Vagina (tissue), 2 donors: Measurements from ENCODE around the gene ZNF133. TPM values are rescaled to one million over a fixed set of nuclear protein-coding genes. Genes with fewer than 3 reads are reported as not detected.

Experiments used
- DNase-seq, 2 donors: peaks; one replicate each; pipeline ENCODE4 v3.0.0-alpha.2; 2017; ENCODE audit errors: extremely low spot score in 2 of 2
- H3K27ac ChIP-seq: fragments of 200-600 bp; sonication (generic); one replicate; pipeline ENCODE4 v1.5.1; 2019
- H3K27me3 ChIP-seq: fragments of 200-600 bp; sonication (generic); one replicate; pipeline ENCODE4 v1.5.1; 2019
- H3K36me3 ChIP-seq, 2 donors: fragments of 200-600 bp; sonication (generic); one replicate each; pipeline ENCODE4 v1.5.1; 2017 to 2019
- H3K4me1 ChIP-seq: fragments of 200-600 bp; sonication (generic); one replicate; pipeline ENCODE4 v1.5.1; 2019
- H3K4me3 ChIP-seq, 2 donors: fragments of 200-600 bp; sonication (generic); 1 replicate in 1 of 2; 2 replicates in 1 of 2; pipeline ENCODE4 v1.5.1; 2016 to 2019
- H3K9me3 ChIP-seq: fragments of 200-600 bp; sonication (generic); one replicate; pipeline ENCODE4 v1.5.1; 2019
- POLR2A ChIP-seq, 2 donors: fragments of 450-650 bp; IDR thresholded peaks; one replicate each; pipeline ENCODE4 v1.6.1; 2017; ENCODE audit warnings: antibody characterized with exemption in 2 of 2, mild to moderate bottlenecking in 2 of 2, moderate library complexity in 2 of 2
- POLR2AphosphoS5 ChIP-seq, 2 donors: sonication (generic); formaldehyde crosslinking; IDR thresholded peaks; one replicate each; pipeline ENCODE4 v1.9.0; 2017; ENCODE audit warnings: antibody characterized with exemption in 2 of 2, mild to moderate bottlenecking in 2 of 2, low read depth in 1 of 2; ENCODE audit not compliant: insufficient read depth in 1 of 2
- intact Hi-C: fragments of 100-400 bp; cut with DNase I; formaldehyde crosslinking; loops from one replicate; pipeline ENCODE4 v1.15.1; 2023
- total RNA-seq: library from RNA; depleted of rRNA; stranded (reverse); fragments of >200 nt; gene quantifications from one replicate; pipeline ENCODE4 v1.2.3, GENCODE V29; 2016
- TF ChIP-seq, protein P1 (sequence below), 3 experiments: fragments of 450-650 bp in 2 of 3; fragments of 200-600 bp in 1 of 3; sonication (generic) in 1 of 3; IDR thresholded peaks; one replicate each; pipeline ENCODE4 v1.5.1; 2017 to 2019; ENCODE audit warnings: antibody characterized with exemption in 3 of 3, mild to moderate bottlenecking in 2 of 3, moderate library complexity in 2 of 3

The ZNF133 gene
- total RNA-seq, 1 donor from 2014 or later: 20.6 TPM

DNA sequence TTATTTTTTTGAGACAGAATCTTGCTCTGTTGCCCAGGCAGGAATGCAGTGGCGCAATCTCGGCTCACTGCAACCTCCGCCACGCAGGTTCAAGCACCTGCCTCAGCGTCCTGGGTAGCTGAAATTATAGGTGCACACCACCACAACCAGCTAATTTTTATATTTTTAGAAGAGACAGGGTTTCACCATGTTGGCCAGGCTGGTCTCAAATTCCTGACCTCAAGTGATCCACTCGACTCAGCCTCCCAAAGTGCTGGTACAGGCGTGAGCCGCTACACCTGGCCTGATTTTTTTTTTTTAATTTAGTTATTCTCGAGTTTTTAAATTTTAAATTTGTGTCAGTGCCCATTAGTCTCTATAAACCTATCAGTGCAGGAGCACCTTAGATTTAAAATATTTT is 24.4 kb downstream of the ZNF133 start:
- DNase-seq: no peak
- TF ChIP-seq POLR2AphosphoS5 (IDR thresholded peaks at IDR 0.05; ENCODE audit: insufficient read depth in 1 of 2, low read depth in 1 of 2) (no peak), POLR2A (IDR thresholded peaks at IDR 0.05) (no peak)
- TF ChIP-seq, protein P1, sequence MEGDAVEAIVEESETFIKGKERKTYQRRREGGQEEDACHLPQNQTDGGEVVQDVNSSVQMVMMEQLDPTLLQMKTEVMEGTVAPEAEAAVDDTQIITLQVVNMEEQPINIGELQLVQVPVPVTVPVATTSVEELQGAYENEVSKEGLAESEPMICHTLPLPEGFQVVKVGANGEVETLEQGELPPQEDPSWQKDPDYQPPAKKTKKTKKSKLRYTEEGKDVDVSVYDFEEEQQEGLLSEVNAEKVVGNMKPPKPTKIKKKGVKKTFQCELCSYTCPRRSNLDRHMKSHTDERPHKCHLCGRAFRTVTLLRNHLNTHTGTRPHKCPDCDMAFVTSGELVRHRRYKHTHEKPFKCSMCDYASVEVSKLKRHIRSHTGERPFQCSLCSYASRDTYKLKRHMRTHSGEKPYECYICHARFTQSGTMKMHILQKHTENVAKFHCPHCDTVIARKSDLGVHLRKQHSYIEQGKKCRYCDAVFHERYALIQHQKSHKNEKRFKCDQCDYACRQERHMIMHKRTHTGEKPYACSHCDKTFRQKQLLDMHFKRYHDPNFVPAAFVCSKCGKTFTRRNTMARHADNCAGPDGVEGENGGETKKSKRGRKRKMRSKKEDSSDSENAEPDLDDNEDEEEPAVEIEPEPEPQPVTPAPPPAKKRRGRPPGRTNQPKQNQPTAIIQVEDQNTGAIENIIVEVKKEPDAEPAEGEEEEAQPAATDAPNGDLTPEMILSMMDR (IDR thresholded peaks at IDR 0.05): no peak
- H3K27ac ChIP-seq: no peak overlapping the region
- no peak overlapping the region for H3K4me3 ChIP-seq
- no peaks in the 10 kb centered on the region for H3K4me1 ChIP-seq
- intact Hi-C loops: no loop called here
- peaks cover 0 to 29% of the 10 kb centered on the region in 2 donors for H3K36me3 ChIP-seq
- H3K27me3 ChIP-seq: no peaks in the 10 kb centered on the region
- H3K9me3 ChIP-seq: no peaks in the 10 kb centered on the region

DNA sequence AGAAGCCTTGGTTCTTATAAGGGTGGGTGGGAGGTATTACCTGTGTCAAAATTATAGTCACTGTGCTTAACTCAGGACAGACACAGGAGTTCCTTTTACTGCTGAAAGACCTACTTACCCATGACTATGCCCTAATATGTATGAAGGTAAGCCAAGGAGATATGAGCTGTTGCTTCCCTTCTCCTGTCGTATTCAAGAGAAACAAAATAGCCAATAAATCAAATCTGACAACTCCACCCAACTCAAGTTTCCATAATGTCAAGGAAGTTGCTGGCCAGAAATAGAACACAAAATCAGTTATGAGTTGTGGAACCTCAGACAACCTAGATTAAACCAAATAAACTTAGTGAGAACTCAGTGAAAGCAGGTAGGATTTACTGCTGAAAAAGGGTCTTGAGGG is 25.1 kb downstream of the ZNF133 start:
- TF ChIP-seq POLR2A (IDR thresholded peaks at IDR 0.05): no peak
- TF ChIP-seq, protein P1 (IDR thresholded peaks at IDR 0.05): no peak
- TF ChIP-seq POLR2AphosphoS5 (IDR thresholded peaks at IDR 0.05; ENCODE audit: insufficient read depth in 1 of 2, low read depth in 1 of 2): no peak
- intact Hi-C loops: no loop called here
- H3K36me3 ChIP-seq: peaks cover 0 to 29% of the 10 kb centered on the region in 2 donors
- no peaks in the 10 kb centered on the region for H3K27me3 ChIP-seq
- DNase-seq: no peak
- no peak overlapping the region for H3K4me3 ChIP-seq
- H3K9me3 ChIP-seq: no peaks in the 10 kb centered on the region
- no peak overlapping the region for H3K27ac ChIP-seq
- no peaks in the 10 kb centered on the region for H3K4me1 ChIP-seq

DNA sequence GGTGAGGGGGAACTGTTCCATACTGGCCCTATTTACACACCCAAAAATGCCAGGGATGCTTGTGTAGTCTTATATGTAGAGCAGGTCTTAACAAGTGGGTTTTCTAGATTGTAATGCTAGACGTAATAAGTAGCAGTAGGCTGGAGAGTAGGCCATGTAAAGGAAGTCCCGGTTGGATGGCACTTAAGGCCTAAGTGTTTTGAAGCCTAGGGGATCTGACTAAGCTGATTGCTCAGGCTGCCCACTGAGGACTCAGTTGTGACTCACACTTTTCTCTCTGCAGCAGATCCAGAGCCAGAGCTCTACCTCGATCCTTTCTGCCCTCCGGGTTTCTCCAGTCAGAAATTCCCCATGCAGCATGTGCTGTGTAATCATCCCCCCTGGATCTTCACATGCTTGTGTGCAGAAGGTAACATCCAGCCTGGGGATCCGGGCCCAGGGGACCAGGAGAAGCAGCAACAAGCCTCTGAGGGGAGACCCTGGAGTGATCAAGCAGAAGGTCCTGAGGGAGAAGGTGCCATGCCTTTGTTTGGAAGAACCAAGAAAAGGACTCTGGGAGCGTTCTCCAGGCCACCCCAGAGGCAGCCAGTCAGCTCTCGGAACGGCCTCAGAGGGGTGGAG is 26.6 kb downstream of the ZNF133 start:
- H3K9me3 ChIP-seq: no peaks in the 10 kb centered on the region
- no peak for DNase-seq
- H3K4me3 ChIP-seq: no peak overlapping the region
- no peaks in the 10 kb centered on the region for H3K27me3 ChIP-seq
- peaks cover 0 to 18% of the 10 kb centered on the region in 2 donors for H3K36me3 ChIP-seq
- H3K4me1 ChIP-seq: no peaks in the 10 kb centered on the region
- intact Hi-C loops: no loop called here
- TF ChIP-seq, protein P1 (IDR thresholded peaks at IDR 0.05): no peak
- TF ChIP-seq POLR2A (IDR thresholded peaks at IDR 0.05): no peak
- no peak for TF ChIP-seq POLR2AphosphoS5 (IDR thresholded peaks at IDR 0.05; ENCODE audit: insufficient read depth in 1 of 2, low read depth in 1 of 2)
- no peak overlapping the region for H3K27ac ChIP-seq

DNA sequence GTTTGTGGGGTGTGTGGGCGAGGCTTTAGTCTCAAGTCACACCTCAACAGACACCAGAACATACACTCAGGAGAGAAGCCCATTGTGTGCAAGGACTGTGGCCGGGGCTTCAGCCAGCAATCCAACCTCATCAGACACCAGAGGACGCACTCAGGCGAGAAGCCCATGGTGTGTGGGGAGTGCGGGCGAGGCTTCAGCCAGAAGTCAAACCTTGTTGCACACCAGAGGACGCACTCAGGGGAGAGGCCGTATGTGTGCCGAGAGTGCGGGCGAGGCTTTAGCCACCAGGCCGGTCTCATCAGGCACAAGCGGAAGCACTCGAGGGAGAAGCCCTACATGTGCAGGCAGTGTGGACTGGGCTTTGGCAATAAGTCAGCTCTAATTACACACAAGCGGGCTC is 27.8 kb downstream of the ZNF133 start:
- no peaks in the 10 kb centered on the region for H3K27me3 ChIP-seq
- H3K4me1 ChIP-seq: no peaks in the 10 kb centered on the region
- H3K9me3 ChIP-seq: no peaks in the 10 kb centered on the region
- intact Hi-C loops: no loop called here
- no peak overlapping the region for H3K4me3 ChIP-seq
- no peak for DNase-seq
- H3K27ac ChIP-seq: no peak overlapping the region
- peaks cover 0 to 18% of the 10 kb centered on the region in 2 donors for H3K36me3 ChIP-seq
- no peak for TF ChIP-seq POLR2A (IDR thresholded peaks at IDR 0.05)
- TF ChIP-seq, protein P1 (IDR thresholded peaks at IDR 0.05): no peak
- no peak for TF ChIP-seq POLR2AphosphoS5 (IDR thresholded peaks at IDR 0.05; ENCODE audit: insufficient read depth in 1 of 2, low read depth in 1 of 2)

DNA sequence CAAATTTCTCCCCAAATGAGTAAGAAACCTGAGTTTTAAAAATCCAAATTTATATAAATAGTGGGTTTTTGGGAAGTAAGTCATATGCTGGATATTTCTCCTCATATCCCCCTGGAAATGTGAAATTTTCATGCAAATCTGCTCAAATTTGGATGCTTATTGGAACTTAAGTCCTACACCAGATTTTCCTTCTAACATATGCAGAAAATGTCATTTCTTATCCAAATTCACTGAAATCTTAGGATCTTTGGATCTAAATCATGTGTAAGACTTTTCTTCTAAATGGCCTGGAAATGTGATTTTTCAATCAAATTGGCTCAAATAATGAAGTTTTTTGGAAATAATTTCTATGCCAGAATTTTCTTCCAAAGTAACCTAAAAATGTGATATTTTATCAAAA is 33.0 kb downstream of the ZNF133 start:
- peaks cover 0 to 2% of the 10 kb centered on the region in 2 donors for H3K36me3 ChIP-seq
- H3K4me3 ChIP-seq: no peak overlapping the region
- intact Hi-C loops: no loop called here
- no peaks in the 10 kb centered on the region for H3K9me3 ChIP-seq
- H3K4me1 ChIP-seq: no peaks in the 10 kb centered on the region
- no peak for DNase-seq
- TF ChIP-seq POLR2A (IDR thresholded peaks at IDR 0.05): no peak
- TF ChIP-seq POLR2AphosphoS5 (IDR thresholded peaks at IDR 0.05; ENCODE audit: insufficient read depth in 1 of 2, low read depth in 1 of 2): no peak
- TF ChIP-seq, protein P1 (IDR thresholded peaks at IDR 0.05): no peak
- no peaks in the 10 kb centered on the region for H3K27me3 ChIP-seq
- no peak overlapping the region for H3K27ac ChIP-seq
